Lung microvascular endothelial cell (primary cell): ENCODE results near the gene CDKAL1. TPM values are rescaled to one million over a fixed set of nuclear protein-coding genes. Genes with fewer than 3 reads are reported as not detected.
"Not testable (repeated sequence)": the region's sequence is repeated elsewhere in the genome, so short reads cannot be mapped to it uniquely, and the experiment has no call there.

Experiments used
- DNase-seq, 2 donors: peaks; one replicate each; pipeline versions ENCODE4 v3.0.0 to v3.0.0-alpha.2; 2010; ENCODE audit warnings: low read depth in 2 of 2
- total RNA-seq: library from RNA; depleted of rRNA; stranded (reverse); fragments of >200 nt; gene quantifications from 2 replicates; pipeline ENCODE4 v1.2.1, GENCODE V29; 2014

Gene CDKAL1
- total RNA-seq, 1 donor from 2014 or later = 17.5 TPM

- no peak for DNase-seq
These were observed 629.0 kb downstream of the CDKAL1 start for GRCh38 chr6:21163110-21163837.

- no peak for DNase-seq
These were observed 629.6 kb downstream of the CDKAL1 start for GRCh38 chr6:21163838-21164180.

- peak in 1 of 2 donors; percentile 79 for DNase-seq
These were observed 630.6 kb downstream of the CDKAL1 start for GRCh38 chr6:21164768-21165326.

DNA sequence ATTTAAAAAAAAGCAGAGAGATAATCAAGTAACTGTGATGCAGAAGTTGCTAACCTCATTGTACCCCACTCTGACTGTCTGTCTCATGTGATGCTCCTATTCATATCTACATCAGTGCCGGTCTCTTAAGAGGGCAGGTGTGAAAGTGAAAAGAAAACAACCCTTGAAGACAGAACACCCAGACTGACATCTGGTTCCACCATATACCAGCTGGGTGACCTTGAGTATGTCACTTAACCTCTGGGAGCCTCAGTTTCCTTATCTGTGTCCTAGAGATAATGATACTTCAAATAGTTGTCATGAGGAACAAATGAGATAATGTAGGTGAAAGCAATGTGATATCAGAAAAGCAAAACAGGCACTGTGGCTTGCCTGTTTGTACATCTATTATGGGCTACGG lies 632.5 kb downstream of the CDKAL1 start:
- DNase-seq = no peak

GRCh38 chr6:21167790-21168189 lies 633.5 kb downstream of the CDKAL1 start:
- no peak for DNase-seq

DNA sequence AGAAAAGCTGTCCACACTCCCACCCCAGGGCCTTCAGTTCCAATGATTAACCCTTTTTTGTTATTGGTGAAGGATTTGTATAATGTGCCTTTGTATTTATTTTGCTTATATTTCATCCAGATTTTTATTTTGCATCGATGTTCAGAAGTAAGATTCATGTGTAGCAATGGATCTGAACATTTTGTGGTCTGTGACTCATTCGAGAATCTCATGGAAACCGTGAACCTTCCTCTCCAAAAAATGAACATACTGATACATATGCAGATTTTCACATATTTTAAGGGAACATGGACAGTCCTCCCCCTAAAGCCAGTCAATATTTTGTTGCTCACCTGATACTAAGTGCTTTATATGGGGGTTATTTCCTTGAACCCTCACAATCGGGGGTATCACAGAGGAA lies 637.5 kb downstream of the CDKAL1 start:
- no peak for DNase-seq

DNA sequence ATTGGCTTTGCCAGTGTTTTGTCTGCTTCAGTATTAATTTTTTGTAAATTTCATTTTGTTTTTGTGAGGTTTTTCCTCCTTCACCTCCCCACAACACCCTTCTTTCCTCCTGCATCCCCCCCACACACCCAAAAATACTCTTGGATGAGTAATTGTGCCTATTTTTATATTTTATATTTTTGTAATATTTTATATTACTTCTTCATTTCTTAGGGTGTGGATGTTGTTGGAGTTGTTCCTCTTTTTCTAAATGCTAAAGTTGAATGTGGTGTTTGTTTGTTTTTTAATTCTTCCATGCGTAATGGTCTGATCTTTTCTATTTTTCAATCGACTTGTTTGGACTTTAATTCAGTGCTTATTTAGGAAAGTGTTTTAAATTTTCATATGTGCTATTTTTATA lies 638.8 kb downstream of the CDKAL1 start:
- no peak for DNase-seq

DNA sequence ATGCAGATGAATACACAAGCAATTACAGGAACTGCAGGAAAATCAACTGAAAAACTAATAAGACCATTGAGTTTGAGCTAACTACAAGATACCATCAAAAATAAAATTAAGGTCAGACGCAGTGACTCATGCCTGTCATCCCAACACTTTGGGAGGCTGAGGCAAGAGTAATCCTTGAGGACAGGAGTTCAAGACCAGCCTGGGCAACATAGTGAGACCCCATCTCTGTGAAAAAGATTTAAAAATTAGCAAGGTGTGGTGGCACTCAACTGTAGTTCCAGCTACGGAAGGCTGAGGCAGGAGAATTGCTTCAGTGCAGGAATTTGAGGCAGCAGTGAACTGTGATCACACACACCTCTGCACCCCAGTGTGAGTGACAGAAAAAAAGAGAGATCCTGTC lies 639.4 kb downstream of the CDKAL1 start:
- DNase-seq = no peak

- no peak for DNase-seq
These were observed 641.9 kb downstream of the CDKAL1 start for GRCh38 chr6:21176197-21176596.

- DNase-seq = no peak
These were observed 645.9 kb downstream of the CDKAL1 start for GRCh38 chr6:21180155-21180554.

GRCh38 chr6:21180800-21181337 lies 646.6 kb downstream of the CDKAL1 start:
- DNase-seq = no peak

- no peak for DNase-seq
These were observed 647.6 kb downstream of the CDKAL1 start for GRCh38 chr6:21181866-21182265.

DNA sequence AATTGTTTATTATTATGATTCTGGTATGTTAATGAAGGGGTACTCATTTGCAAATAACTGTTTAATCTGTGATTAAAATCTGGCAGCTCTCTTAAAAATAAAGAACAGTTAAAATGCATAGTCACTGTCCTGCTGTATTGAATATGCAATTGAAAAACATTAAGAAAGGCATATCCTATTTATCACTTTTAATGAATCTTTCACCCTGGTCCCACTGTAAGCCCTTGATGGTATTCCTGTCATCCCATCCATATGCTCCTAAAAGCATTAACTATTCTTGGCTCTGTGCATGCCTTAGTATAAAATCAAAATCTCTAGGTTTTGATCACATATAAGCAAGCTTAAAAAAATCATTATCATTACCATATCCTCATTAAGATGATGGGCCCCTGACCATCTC lies 648.3 kb downstream of the CDKAL1 start:
- no peak for DNase-seq

DNA sequence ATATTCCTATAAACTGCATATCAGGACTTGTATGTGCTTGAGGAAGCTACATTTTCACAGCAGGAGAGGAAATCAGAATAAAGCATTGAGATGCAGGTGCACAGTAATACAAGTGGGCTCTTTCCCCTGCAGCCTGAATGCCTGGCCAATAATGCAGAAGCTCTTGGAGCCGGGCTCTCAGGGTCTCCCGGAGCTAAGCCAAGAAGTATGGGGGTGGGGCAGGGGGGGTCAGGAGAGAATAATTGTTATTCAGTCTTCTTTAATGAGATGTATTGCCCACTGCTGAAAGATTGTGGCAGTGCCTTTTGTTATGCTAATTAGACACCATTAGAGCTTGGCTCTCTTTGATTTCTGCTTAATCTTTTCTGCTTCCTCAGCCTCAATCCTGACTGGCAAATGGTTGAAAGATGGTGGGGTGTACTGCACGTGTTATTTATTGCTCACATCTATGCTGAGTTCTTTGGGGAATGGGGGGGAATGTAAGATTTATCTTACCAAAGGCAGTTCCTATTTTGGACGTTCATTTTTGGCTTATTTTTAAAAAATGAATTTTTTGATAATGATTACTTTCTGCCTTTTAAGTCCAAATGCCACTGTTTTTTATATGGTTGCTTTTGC lies 651.7 kb downstream of the CDKAL1 start:
- no peak for DNase-seq

- DNase-seq = peak; percentile 17 to 83
These were observed 652.3 kb downstream of the CDKAL1 start for GRCh38 chr6:21186479-21187055.

DNA sequence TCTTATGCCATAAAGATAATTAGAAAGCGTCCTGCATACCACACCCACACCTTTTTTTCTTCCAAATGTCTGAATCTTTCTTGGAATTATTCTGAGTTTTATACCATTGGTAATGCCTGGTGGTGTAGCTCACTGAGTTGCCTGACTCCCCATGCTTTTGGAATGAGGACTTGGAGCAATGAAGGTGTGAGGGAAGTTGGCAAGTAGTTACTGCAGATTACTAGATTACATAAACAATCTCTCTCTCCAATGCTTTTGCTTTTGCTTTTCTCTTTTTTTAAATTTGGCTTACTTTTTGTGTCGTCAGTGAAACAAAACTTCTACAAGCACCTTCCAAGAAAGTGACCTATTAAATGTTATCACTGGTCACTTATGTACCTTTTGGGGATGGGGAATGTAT lies 653.2 kb downstream of the CDKAL1 start:
- no peak for DNase-seq

DNA sequence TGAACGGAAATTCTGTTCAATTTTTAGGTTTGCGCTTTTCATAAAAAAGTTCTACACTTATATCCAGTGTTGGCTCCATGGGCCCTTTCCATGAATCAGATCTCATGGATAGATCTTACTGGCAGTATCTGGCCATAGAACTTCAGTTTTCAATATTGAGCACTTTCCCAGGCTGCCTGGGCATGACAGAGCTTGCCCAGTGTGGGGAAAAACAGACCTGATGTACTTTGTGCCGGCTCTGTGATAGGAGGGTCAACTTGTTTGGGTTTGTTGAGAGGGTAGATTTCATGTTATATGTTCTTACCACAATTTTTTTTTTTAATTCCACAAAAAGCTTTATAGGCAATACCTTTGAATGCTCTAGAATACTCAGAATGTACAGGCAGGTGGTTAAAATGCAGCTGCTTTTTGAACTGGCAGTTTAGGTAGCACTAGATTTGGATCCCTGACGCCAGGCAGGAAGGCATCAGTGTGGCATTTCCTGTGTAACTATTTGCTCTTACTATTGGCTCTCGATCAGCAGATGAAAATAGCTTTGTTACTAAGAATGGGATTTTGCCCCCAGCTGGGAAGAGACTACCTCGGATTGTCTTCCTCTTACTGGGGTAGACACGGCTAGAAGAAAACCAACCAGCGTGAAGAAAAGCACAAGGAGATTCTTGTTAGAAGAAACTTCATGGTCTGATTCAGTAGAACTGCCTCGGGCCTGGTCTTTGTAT lies 654.4 kb downstream of the CDKAL1 start:
- peak; percentile 54 to 71 for DNase-seq

DNA sequence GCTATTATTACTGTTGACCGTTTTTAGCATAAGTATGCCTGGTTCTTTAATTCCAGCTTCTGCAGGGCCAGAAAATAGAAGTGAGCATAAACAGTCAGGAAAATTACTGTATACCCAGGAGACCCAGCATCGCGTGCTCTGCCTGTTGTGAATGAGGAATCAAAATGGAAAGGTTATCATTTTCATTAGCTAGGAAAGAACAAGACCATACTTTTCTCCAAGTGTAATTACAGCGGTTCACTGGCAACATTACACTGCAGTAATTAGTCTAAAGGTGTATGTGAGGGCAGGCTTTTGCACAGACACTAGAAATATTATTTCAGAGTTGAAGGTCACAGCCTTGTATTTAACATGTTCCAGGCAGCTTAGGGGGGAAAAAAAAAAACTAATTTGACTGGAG lies 655.5 kb downstream of the CDKAL1 start:
- no peak for DNase-seq

DNA sequence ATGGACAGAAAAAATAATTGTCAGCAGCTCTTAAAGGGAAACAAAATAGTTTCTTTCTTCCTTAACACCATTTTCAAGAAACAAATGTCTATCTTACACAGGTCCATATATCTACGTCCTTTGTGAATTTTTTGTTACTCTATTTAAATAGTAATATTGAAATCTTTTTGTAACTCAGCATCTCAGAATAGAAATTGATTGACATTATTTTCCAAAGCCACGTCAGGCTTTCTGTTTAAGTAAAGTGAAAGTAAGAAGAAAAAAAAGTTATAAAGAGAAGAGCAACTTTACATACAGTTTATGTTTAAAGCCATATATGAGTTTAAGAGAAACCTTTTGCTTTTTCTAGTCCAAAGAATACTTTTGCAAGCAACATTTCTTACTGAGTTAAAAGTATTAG lies 656.4 kb downstream of the CDKAL1 start:
- DNase-seq = no peak

DNA sequence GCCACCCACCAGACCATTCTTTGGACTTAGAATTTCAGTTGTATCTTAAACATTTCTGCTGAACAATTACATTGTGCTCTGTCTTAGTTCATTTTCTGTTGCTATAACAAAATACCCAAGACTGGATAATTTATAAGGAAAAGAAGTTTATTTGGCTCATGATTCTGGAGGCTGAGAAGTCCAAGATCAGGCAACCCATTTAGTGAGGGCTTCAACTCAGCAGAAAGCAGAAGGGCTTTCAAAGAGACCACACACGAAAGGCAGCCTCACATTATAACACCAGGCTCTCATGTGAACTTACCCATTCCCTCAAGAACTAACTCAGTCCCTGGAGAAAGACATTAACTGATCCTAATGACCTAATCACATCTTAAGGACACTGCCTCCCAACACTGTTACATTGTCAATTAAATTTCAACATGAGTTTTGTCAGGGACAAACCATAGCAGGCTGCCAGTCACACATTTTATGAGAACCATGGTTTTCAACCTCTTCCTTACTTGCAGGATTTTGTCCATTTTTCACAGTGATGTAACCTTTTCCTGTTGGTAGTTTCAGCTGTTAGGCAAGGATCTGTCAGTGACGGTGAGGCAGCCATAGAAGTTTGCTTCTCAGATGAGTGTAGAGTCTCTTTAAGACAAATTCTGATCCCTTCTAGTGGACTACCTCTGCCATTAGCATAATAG lies 659.7 kb downstream of the CDKAL1 start:
- peak in 1 of 2 donors; percentile 15 for DNase-seq

GRCh38 chr6:21195301-21195700 lies 661.0 kb downstream of the CDKAL1 start:
- not testable (repeated sequence) for DNase-seq
